ENCODE results near the gene MUC5AC. TPM values are rescaled to one million over a fixed set of nuclear protein-coding genes. Genes with fewer than 3 reads are reported as not detected.

Gene MUC5AC
- total and polyA plus RNA-seq, 2 of the 13 experiments (the other 11 are each of a cell fraction or from before 2014, with no cell fraction given): under 0.01 TPM; not detected in 1

GRCh38 chr11:1233351-1234053 lies 75.7 kb downstream of the MUC5AC start:
- Histone ChIP-seq H3K36me3 (replicated peaks in 1 of 2; ENCODE audit: control insufficient read depth in 1 of 2, insufficient read depth in 2 of 2, low read length in 2 of 2) (no peaks in the 10 kb centered on the region), H3K9ac (ENCODE audit: insufficient read depth, low read depth, low read length) (no peak overlapping the region), H3K4me2 (ENCODE audit: low read depth, low read length) (no peak overlapping the region), H3K4me1 (ENCODE audit: insufficient read depth, low read length) (no peaks in the 10 kb centered on the region), H3K4me3 (replicated peaks in 1 of 3; ENCODE audit: insufficient read depth in 1 of 3, low read depth in 2 of 3, low read length in 3 of 3) (no peak overlapping the region), H3K27me3 (ENCODE audit: control insufficient read depth in 1 of 2, insufficient read depth in 2 of 2, low read length in 2 of 2) (peaks cover 2 to 3% of the 10 kb centered on the region in 2 experiments; a peak in 3 of 5 replicates), H3K79me2 (ENCODE audit: insufficient read depth, low read length) (no peaks in the 10 kb centered on the region), H2AFZ (ENCODE audit: low read length) (no peak overlapping the region), H3K9me3 (ENCODE audit: low read length) (no peaks in the 10 kb centered on the region), H4K20me1 (ENCODE audit: insufficient read depth, low read length) (no peaks in the 10 kb centered on the region), H3K27ac (ENCODE audit: extremely low read length, insufficient read depth, low read length) (no peak overlapping the region)
- FAIRE-seq: no peak
- no TSS peak for BruUV-seq (replicated peaks)
- ATAC-seq: peak; percentile 17; the same call in 1 of the 3 replicates
- no peak for DNase-seq (ENCODE audit: low spot score)
- WGBS (ENCODE audit: low lambda C conversion rate): 81% methylated on average over 5 of the region's 21 CpGs
- CTCF ChIA-PET (ENCODE audit: low intra/inter-chr PET ratio, low total read pairs): interaction anchor here (1.2 kb wide), 1 partner anchor 30 kb away, joined by 4 read pairs; no protein-coding TSS in a partner anchor
- in situ Hi-C loops (cut with HindIII; ENCODE audit: extremely low pct_ligation_motif_present, low pct_unique_long_range_greater_than_20kb) (no loop called here), intact Hi-C loops (cut with micrococcal nuclease; ENCODE audit: unreplicated experiment) (loop anchor here (1.0 kb wide), 1 partner anchor 30 kb away; no protein-coding TSS in a partner anchor)
- POLR2A ChIA-PET: no interaction called here
- TF ChIP-seq STAG1 (CRISPR knock-in tag; IDR thresholded peaks at IDR 0.05): peak; percentile 49
- TF ChIP-seq, protein P1, sequence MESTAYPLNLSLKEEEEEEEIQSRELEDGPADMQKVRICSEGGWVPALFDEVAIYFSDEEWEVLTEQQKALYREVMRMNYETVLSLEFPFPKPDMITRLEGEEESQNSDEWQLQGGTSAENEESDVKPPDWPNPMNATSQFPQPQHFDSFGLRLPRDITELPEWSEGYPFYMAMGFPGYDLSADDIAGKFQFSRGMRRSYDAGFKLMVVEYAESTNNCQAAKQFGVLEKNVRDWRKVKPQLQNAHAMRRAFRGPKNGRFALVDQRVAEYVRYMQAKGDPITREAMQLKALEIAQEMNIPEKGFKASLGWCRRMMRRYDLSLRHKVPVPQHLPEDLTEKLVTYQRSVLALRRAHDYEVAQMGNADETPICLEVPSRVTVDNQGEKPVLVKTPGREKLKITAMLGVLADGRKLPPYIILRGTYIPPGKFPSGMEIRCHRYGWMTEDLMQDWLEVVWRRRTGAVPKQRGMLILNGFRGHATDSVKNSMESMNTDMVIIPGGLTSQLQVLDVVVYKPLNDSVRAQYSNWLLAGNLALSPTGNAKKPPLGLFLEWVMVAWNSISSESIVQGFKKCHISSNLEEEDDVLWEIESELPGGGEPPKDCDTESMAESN (CRISPR knock-in tag; conservative IDR thresholded peaks at IDR 0.05): no peak
- 0 out of 2 replicates have a peak, but pooled peaks have one; percentile 21 for TF ChIP-seq PATZ1 (CRISPR knock-in tag; IDR thresholded peaks at IDR 0.05)
- peak; percentile 54 for TF ChIP-seq CTCF (CRISPR knock-in tag; IDR thresholded peaks at IDR 0.05)
- 0 out of 2 replicates have a peak, but pooled peaks have one; percentile 15 for TF ChIP-seq RAD21 (CRISPR knock-in tag; IDR thresholded peaks at IDR 0.05)

Measured in HepG2 (cell line).